Right lung (tissue), 5 donors: Measurements from ENCODE around the gene DKK3. TPM values are rescaled to one million over a fixed set of nuclear protein-coding genes. Genes with fewer than 3 reads are reported as not detected.

Experiments used
- DNase-seq, 2 donors: peaks; one replicate each; pipeline ENCODE4 v3.0.0-alpha.2; 2013
- polyA plus RNA-seq, 5 donors: library from polyadenylated mRNA; unstranded; fragments of 120-200 nt; gene quantifications; one replicate each; pipeline versions ENCODE4 v1.2.1 to v1.2.3, GENCODE V29; 2013; ENCODE audit warnings: inconsistent platforms in 1 of 5, low replicate concordance in 1 of 5; ENCODE audit not compliant: insufficient read length in 5 of 5, insufficient read depth in 1 of 5

Gene DKK3
- polyA plus RNA-seq, 5 donors = 144 to 187 (median 170) TPM

- DNase-seq = no peak
Observed at GRCh38 chr11:12006552-12007229, 1.7 kb downstream of the DKK3 start.

- peak; percentile 48 to 60 for DNase-seq
Observed at GRCh38 chr11:12005476-12005875, 3.0 kb downstream of the DKK3 start.

GRCh38 chr11:12005061-12005460 lies 3.4 kb downstream of the DKK3 start:
- no peak for DNase-seq

- DNase-seq = no peak
Observed at GRCh38 chr11:12003815-12004214, 4.6 kb downstream of the DKK3 start.

GRCh38 chr11:12003336-12003735 lies 5.1 kb downstream of the DKK3 start:
- DNase-seq = no peak

GRCh38 chr11:12001186-12001585 lies 7.2 kb downstream of the DKK3 start:
- DNase-seq = no peak

- DNase-seq = no peak
Observed at GRCh38 chr11:11998091-11998781, 10.2 kb downstream of the DKK3 start.

GRCh38 chr11:11997049-11997322 lies 11.4 kb downstream of the DKK3 start:
- DNase-seq = no peak

- DNase-seq = no peak
Observed at GRCh38 chr11:11996321-11997048, 11.9 kb downstream of the DKK3 start.

- no peak for DNase-seq
Observed at GRCh38 chr11:11995601-11996000, 12.8 kb downstream of the DKK3 start.

GRCh38 chr11:11993839-11994238 lies 14.6 kb downstream of the DKK3 start:
- no peak for DNase-seq

- DNase-seq = no peak
Observed at GRCh38 chr11:11992257-11993212, 15.9 kb downstream of the DKK3 start.

GRCh38 chr11:11989774-11990744 lies 18.4 kb downstream of the DKK3 start:
- no peak for DNase-seq

GRCh38 chr11:11988681-11989261 lies 19.7 kb downstream of the DKK3 start:
- DNase-seq = no peak

- DNase-seq = no peak
Observed at GRCh38 chr11:11988099-11988651, 20.3 kb downstream of the DKK3 start.

GRCh38 chr11:11987503-11988022 lies 20.9 kb downstream of the DKK3 start:
- DNase-seq = no peak

- DNase-seq = no peak
Observed at GRCh38 chr11:11985954-11986949, 22.2 kb downstream of the DKK3 start.

- DNase-seq = no peak
Observed at GRCh38 chr11:11985016-11985715, 23.3 kb downstream of the DKK3 start.
